ENCODE measurements around the gene BROX. TPM values are rescaled to one million over a fixed set of nuclear protein-coding genes. Genes with fewer than 3 reads are reported as not detected.
A peak's percentile ranks its signal among the peaks of the same experiment; 100 is the strongest.

The BROX gene
- total RNA-seq, 1 experiment from 2014 or later: 115 TPM

- H3K27me3 Mint-ChIP-seq (ENCODE audit: insufficient read depth, unreplicated experiment): peaks cover 9% of the 10 kb centered on the region
These were observed 65.1 kb downstream of the BROX start for GRCh38 chr1:222777463-222777862.

GRCh38 chr1:222777977-222778376, 65.6 kb downstream of the BROX start:
- H3K4me1 Mint-ChIP-seq (ENCODE audit: insufficient read depth, unreplicated experiment): peaks cover 21% of the 10 kb centered on the region
- H3K27ac Mint-ChIP-seq (ENCODE audit: low read depth, unreplicated experiment): peak overlapping the region; percentile 77
- BruUV-seq (replicated peaks): no TSS peak
- H3K9me3 Mint-ChIP-seq (ENCODE audit: unreplicated experiment): no peaks in the 10 kb centered on the region
- TF ChIP-seq CTCF (IDR thresholded peaks at IDR 0.05; ENCODE audit: unreplicated experiment): no peak
- peaks cover 14% of the 10 kb centered on the region for H3K27me3 Mint-ChIP-seq (ENCODE audit: insufficient read depth, unreplicated experiment)
- ChIA-PET CTCF (interaction anchor here (0.7 to 1.8 kb wide), 2 partner anchors 312 to 345 kb away, joined by 5 to 6 read pairs; no protein-coding TSS in a partner anchor), POLR2A (interaction anchor here (0.7 to 1.4 kb wide), 4 partner anchors 23 to 713 kb away, joined by 4 to 11 read pairs (median 4); no protein-coding TSS in a partner anchor)
- intact Hi-C loops (cut with micrococcal nuclease): loop anchor here (1.0 kb wide), 1 partner anchor 24 kb away; no protein-coding TSS in a partner anchor
- peak overlapping the region; percentile 28 for H3K4me3 Mint-ChIP-seq (ENCODE audit: unreplicated experiment)
- H3K36me3 Mint-ChIP-seq (ENCODE audit: insufficient read depth, unreplicated experiment): no peaks in the 10 kb centered on the region
- DNase-seq (ENCODE audit: unreplicated experiment): peak; percentile 100

More at GRCh38 chr1:222777463-222777862, 65.1 kb downstream of the BROX start:
- peak overlapping the region; percentile 77 for H3K27ac Mint-ChIP-seq (ENCODE audit: low read depth, unreplicated experiment)
- no TSS peak for BruUV-seq (replicated peaks)
- no peaks in the 10 kb centered on the region for H3K9me3 Mint-ChIP-seq (ENCODE audit: unreplicated experiment)
- no peaks in the 10 kb centered on the region for H3K36me3 Mint-ChIP-seq (ENCODE audit: insufficient read depth, unreplicated experiment)
- TF ChIP-seq CTCF (IDR thresholded peaks at IDR 0.05; ENCODE audit: unreplicated experiment): no peak
- peaks cover 26% of the 10 kb centered on the region for H3K4me1 Mint-ChIP-seq (ENCODE audit: insufficient read depth, unreplicated experiment)
- DNase-seq (ENCODE audit: unreplicated experiment): peak; percentile 100
- peak overlapping the region; percentile 28 for H3K4me3 Mint-ChIP-seq (ENCODE audit: unreplicated experiment)
- ChIA-PET CTCF (interaction anchor here (0.6 to 2.8 kb wide), 5 partner anchors 14 to 53 kb away, joined by 4 to 15 read pairs (median 8); no protein-coding TSS in a partner anchor), POLR2A (interaction anchor here (0.6 to 3.2 kb wide), 18 partner anchors 9 to 1977 kb away, joined by 3 to 56 read pairs (median 4); no protein-coding TSS in a partner anchor)
- intact Hi-C loops (cut with micrococcal nuclease): no loop called here

- peaks cover 28% of the 10 kb centered on the region for H3K27me3 Mint-ChIP-seq (ENCODE audit: insufficient read depth, unreplicated experiment)
- no peak for TF ChIP-seq CTCF (IDR thresholded peaks at IDR 0.05; ENCODE audit: unreplicated experiment)
- no peak overlapping the region for H3K27ac Mint-ChIP-seq (ENCODE audit: low read depth, unreplicated experiment)
- H3K4me1 Mint-ChIP-seq (ENCODE audit: insufficient read depth, unreplicated experiment): peaks cover 45% of the 10 kb centered on the region
- DNase-seq (ENCODE audit: unreplicated experiment): no peak
- H3K4me3 Mint-ChIP-seq (ENCODE audit: unreplicated experiment): no peak overlapping the region
- H3K36me3 Mint-ChIP-seq (ENCODE audit: insufficient read depth, unreplicated experiment): no peaks in the 10 kb centered on the region
- intact Hi-C loops (cut with micrococcal nuclease): no loop called here
- BruUV-seq (replicated peaks): no TSS peak
- no peaks in the 10 kb centered on the region for H3K9me3 Mint-ChIP-seq (ENCODE audit: unreplicated experiment)
- POLR2A ChIA-PET: interaction anchor here (0.6 kb wide), 1 partner anchor 764 kb away, joined by 3 read pairs; no protein-coding TSS in a partner anchor
- CTCF ChIA-PET: interaction anchor here (0.6 kb wide), 1 partner anchor 42 kb away, joined by 3 read pairs; no protein-coding TSS in a partner anchor
These were observed 68.9 kb downstream of the BROX start for GRCh38 chr1:222781251-222781650.

GRCh38 chr1:222783051-222783450, 70.7 kb downstream of the BROX start:
- POLR2A ChIA-PET: interaction anchor here (0.6 to 1.5 kb wide), 3 partner anchors 15 to 1631 kb away, joined by 3 read pairs; no protein-coding TSS in a partner anchor
- H3K4me1 Mint-ChIP-seq (ENCODE audit: insufficient read depth, unreplicated experiment): peaks cover 38% of the 10 kb centered on the region
- no peak overlapping the region for H3K27ac Mint-ChIP-seq (ENCODE audit: low read depth, unreplicated experiment)
- no peak for DNase-seq (ENCODE audit: unreplicated experiment)
- H3K36me3 Mint-ChIP-seq (ENCODE audit: insufficient read depth, unreplicated experiment): no peaks in the 10 kb centered on the region
- no peak overlapping the region for H3K4me3 Mint-ChIP-seq (ENCODE audit: unreplicated experiment)
- intact Hi-C loops (cut with micrococcal nuclease): no loop called here
- CTCF ChIA-PET: interaction anchor here (0.6 to 1.5 kb wide), 3 partner anchors 10 to 1621 kb away, joined by 3 to 8 read pairs (median 3); no protein-coding TSS in a partner anchor
- peaks cover 28% of the 10 kb centered on the region for H3K27me3 Mint-ChIP-seq (ENCODE audit: insufficient read depth, unreplicated experiment)
- H3K9me3 Mint-ChIP-seq (ENCODE audit: unreplicated experiment): no peaks in the 10 kb centered on the region
- no TSS peak for BruUV-seq (replicated peaks)
- TF ChIP-seq CTCF (IDR thresholded peaks at IDR 0.05; ENCODE audit: unreplicated experiment): no peak
